Bladder microvascular endothelial cell (primary cell): Measurements from ENCODE around the gene DLK2. TPM values are rescaled to one million over a fixed set of nuclear protein-coding genes. Genes with fewer than 3 reads are reported as not detected.

ENCODE experiments used
- total RNA-seq: library from RNA; depleted of rRNA; stranded (reverse); fragments of >200 nt; gene quantifications from 2 replicates; pipeline ENCODE4 v1.2.3, GENCODE V29; 2014

The DLK2 gene, protein sequence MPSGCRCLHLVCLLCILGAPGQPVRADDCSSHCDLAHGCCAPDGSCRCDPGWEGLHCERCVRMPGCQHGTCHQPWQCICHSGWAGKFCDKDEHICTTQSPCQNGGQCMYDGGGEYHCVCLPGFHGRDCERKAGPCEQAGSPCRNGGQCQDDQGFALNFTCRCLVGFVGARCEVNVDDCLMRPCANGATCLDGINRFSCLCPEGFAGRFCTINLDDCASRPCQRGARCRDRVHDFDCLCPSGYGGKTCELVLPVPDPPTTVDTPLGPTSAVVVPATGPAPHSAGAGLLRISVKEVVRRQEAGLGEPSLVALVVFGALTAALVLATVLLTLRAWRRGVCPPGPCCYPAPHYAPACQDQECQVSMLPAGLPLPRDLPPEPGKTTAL
- 0.16 and 1.1 TPM in 2 replicates for total RNA-seq

DNA sequence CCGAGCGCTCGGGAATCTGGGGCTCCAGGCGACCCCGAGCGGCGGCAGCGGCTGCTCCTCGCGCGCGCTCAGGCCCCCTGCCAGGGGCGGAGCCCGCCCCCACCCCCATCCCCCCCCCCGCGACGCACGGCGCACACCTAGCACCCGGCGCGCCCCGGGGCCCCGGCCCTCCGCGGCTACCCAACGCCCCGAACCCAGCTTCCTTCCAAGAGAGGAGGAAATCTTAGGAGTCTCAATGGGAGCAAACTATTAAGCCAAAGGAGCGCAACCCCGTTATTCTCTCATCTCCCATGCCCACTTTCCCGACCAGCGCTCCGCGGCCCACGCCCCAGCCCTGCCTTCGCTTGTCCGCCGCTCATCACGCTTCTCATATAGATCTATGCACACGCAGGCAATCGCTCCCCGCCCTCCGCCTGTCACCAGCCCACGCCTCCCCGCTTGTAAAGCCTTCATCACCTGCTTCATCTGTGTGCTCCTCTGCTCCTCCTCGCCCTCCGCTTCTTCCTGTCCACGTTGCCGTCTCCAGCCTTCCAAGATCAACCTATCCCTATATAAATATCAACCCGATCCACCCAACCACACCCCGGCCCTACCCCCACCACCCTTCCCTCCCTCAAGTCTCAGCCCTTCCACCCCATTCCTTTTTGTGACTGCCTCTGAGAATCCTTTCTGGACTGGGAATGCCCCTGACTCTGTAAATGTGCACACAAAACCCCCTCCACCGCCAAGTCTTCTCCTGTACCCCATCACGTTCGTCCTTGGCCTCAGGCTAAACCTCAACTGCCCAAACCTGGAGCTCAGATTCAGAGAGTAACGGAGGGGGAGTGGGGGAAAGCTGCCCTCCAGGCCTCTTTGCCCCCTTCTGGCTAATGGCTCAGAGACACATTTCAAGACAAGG lies at the start of gene DLK2:
DLK2 (minus strand) TSS at position 18 of the 898 bp plus-strand sequence. CDS start 723 bp downstream, outside the sequence.

GRCh38 chr6:43477235-43478007 lies 22.1 kb upstream of the DLK2 start, which contains the start of gene TJAP1:
TSS of gene TJAP1 (plus strand) at chr6:43477570. CDS start at chr6:43499002, 21,432 bp downstream.

GRCh38 chr6:43427406-43428111 lies 27.8 kb downstream of the DLK2 start, which contains the start of gene ABCC10:
TSS of gene ABCC10 (plus strand) at chr6:43427541. CDS start at chr6:43427979, 438 bp downstream.

Other genes with a start within 250 kb of the DLK2 start
- gene DNPH1, start 226.1 kb downstream of the DLK2 start, total RNA-seq = 25.9 and 36.3 TPM in 2 replicates
- gene TTBK1, start 212.1 kb downstream of the DLK2 start, total RNA-seq = under 0.01 and 0.06 TPM in 2 replicates
- gene SLC22A7, start 157.3 kb downstream of the DLK2 start, total RNA-seq = not detected in 2 replicates
- 0.19 TPM in 1 of 2 replicates, not detected in the other for gene CRIP3, start 146.7 kb downstream of the DLK2 start, total RNA-seq
- gene ZNF318, start 85.9 kb downstream of the DLK2 start, total RNA-seq = 3.4 and 8.2 TPM in 2 replicates
- gene ABCC10, start 28.0 kb downstream of the DLK2 start, total RNA-seq = 12.8 and 30.3 TPM in 2 replicates
- gene TJAP1, start 22.0 kb upstream of the DLK2 start, total RNA-seq = 6.8 and 13.7 TPM in 2 replicates
- under 0.01 and 0.06 TPM in 2 replicates for gene LRRC73, start 54.8 kb upstream of the DLK2 start, total RNA-seq
- gene YIPF3, start 61.4 kb upstream of the DLK2 start, total RNA-seq = 86.9 and 201 TPM in 2 replicates
- 24.6 and 36.4 TPM in 2 replicates for gene POLR1C, start 61.5 kb upstream of the DLK2 start, total RNA-seq
- gene XPO5, start 120.5 kb upstream of the DLK2 start, total RNA-seq = 15.2 and 39.9 TPM in 2 replicates
- 16.7 and 26.6 TPM in 2 replicates for gene POLH, start 120.6 kb upstream of the DLK2 start, total RNA-seq
- gene GTPBP2, start 173.7 kb upstream of the DLK2 start, total RNA-seq = 34.5 and 68.4 TPM in 2 replicates
- 18.6 and 21.4 TPM in 2 replicates for gene MAD2L1BP, start 180.3 kb upstream of the DLK2 start, total RNA-seq
- gene RSPH9, start 189.5 kb upstream of the DLK2 start, total RNA-seq = 0.06 and 0.16 TPM in 2 replicates
- gene MRPS18A, start 232.2 kb upstream of the DLK2 start, total RNA-seq = 37.8 and 39.2 TPM in 2 replicates